Gastrocnemius medialis (tissue), 4 donors: Measurements from ENCODE around the gene CTXND2.

Experiments used
- POLR2A ChIP-seq, 2 donors: fragments of 450-650 bp; IDR thresholded peaks; one replicate each; pipeline ENCODE4 v1.6.1; 2017; ENCODE audit warnings: antibody characterized with exemption in 2 of 2, mild to moderate bottlenecking in 2 of 2, moderate library complexity in 2 of 2
- TF ChIP-seq, protein P1 (sequence below), 5 experiments: fragments of 450-650 bp in 3 of 5; fragments of 200-600 bp in 2 of 5; sonication (generic) in 2 of 5; IDR thresholded peaks in 4 of 5; conservative IDR thresholded peaks in 1 of 5; 1 replicate in 4 of 5; 2 replicates in 1 of 5; pipeline ENCODE4 v1.5.1; 2016 to 2019; ENCODE audit warnings: antibody characterized with exemption in 5 of 5, mild to moderate bottlenecking in 3 of 5, moderate library complexity in 3 of 5

DNA sequence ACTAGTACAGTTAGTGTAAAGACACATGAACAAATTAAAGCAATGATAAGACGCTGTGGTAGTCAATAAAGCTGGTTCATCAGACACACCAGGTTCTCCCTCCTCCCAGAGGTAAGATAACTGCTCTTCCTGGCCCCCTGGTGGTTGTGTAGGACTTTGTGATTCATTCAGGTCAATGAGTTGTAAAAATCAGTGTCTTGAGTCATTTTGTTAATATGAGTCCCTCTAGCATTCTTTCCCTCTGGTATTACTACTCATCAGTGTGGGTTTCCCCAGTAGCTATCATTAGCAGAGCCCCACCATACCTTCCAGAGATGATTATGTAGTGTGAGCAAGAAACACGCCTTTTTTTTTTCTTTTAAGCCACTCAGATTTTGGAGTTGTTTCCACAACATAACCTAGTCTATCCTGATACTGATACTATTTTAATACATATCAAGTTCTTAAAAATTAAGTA is 35.6 kb downstream of the CTXND2 start:
- TF ChIP-seq, protein P1, sequence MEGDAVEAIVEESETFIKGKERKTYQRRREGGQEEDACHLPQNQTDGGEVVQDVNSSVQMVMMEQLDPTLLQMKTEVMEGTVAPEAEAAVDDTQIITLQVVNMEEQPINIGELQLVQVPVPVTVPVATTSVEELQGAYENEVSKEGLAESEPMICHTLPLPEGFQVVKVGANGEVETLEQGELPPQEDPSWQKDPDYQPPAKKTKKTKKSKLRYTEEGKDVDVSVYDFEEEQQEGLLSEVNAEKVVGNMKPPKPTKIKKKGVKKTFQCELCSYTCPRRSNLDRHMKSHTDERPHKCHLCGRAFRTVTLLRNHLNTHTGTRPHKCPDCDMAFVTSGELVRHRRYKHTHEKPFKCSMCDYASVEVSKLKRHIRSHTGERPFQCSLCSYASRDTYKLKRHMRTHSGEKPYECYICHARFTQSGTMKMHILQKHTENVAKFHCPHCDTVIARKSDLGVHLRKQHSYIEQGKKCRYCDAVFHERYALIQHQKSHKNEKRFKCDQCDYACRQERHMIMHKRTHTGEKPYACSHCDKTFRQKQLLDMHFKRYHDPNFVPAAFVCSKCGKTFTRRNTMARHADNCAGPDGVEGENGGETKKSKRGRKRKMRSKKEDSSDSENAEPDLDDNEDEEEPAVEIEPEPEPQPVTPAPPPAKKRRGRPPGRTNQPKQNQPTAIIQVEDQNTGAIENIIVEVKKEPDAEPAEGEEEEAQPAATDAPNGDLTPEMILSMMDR (IDR thresholded peaks at IDR 0.05 in 4 of 5, conservative IDR thresholded peaks at IDR 0.05 in 1 of 5), result peak; percentile 49 to 73 (median 69)
- no peak for TF ChIP-seq POLR2A (IDR thresholded peaks at IDR 0.05)
